ENCODE data around the gene CFL2.
"Not testable (repeated sequence)": the region's sequence is repeated elsewhere in the genome, so short reads cannot be mapped to it uniquely, and the experiment has no call there.

CFL2 gene

DNA sequence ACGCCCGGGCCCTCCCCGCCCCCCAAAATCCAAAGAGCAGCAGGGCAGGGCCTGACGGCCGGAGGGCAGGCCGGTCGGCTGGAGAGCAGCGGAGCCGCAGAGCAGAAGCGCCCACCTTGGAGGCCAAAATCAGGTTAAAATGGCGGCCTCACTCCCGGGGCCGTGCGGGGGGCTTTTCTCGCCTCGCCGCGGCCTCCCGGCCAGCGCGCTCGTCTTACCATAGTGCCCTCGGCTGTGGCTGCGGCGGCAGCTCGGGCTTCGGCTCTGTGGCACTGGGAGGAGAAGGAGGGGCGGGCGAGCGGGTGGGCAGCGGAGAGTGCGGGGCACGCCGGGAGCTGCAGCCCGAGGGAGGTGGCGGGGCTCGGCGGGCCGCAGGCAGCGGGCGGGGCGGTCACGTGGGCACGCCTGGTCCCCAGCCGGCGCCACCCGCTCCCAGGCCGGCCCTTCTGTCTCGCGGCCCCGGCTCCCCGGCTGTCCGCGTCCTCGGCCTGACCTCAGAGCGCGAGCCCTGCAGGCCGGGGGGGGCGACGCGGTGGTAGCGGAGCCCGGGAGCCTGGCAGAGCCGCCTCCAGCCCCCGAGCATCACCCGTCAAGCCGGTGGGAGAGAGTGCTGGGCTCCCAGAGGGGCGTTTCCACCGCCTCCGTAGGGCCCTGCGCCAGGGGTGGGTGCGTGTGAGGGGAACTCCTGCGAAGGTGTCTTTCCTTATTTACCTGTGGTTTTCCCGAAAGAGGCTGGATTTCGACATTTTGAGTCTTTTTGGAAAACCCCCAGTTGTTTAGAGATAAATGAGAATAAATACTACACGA, at the start of gene CFL2:
CFL2 (minus strand) TSS at position 274 of the 807 bp plus-strand sequence; CDS start at position 221, 53 bp downstream.
- peak; percentile 82 to 94 for DNase-seq

DNA sequence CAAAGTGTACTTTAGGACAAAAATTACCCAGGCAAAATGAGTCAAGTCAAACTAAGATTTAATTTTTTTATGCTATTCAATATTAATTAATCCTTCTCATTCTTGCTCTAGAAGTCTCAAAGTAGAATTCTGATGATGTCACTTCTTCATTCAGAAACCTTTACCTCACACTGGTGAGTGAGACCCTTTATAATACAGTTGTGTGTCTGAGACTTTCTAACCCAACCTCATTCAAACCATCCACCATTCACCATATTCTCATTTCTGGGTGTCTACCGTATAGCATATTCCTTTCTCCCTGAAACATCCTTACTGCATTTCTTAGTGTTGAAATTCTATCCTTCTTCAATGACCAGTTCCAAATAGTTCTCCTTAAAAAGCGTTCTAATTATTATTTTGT, 40.8 kb upstream of the CFL2 start:
- DNase-seq: no peak

DNA sequence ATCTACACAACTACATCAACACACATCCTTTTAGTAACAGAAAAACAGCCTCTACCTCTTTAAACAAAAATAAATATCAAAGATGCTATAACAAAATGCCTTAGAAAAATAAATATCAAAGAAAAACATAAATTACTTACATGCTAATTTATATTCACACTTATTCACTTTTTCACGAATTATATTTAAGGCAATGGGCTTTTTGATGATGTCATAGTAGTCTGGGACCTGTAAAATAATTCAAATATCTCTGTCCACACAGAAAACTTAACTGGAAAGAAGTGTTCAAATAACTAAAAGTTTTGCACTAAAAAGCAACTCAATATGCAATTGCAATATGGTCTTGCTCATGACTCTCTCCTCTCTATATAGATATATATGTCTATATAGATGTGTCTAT, 40.3 kb upstream of the CFL2 start:
- no peak for DNase-seq

DNA sequence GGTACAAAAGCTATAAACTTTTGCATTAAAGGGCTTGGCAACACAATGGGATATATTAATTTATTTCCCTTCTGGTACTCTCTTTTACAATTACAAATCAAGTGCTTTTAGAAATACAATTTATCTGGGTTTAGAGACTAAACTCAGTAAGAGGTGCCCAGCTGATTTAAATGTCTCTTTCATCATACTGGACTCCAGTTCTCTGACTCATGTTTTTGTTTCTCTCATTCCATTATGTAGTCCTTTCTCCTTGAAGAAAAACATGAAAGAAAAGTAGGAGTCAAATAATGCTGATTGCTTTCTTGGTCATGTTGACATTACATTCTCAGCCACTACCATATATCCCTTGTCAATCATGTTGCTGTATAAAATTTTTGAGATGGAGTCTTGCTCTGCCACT, 36.3 kb upstream of the CFL2 start:
- no peak for DNase-seq

DNA sequence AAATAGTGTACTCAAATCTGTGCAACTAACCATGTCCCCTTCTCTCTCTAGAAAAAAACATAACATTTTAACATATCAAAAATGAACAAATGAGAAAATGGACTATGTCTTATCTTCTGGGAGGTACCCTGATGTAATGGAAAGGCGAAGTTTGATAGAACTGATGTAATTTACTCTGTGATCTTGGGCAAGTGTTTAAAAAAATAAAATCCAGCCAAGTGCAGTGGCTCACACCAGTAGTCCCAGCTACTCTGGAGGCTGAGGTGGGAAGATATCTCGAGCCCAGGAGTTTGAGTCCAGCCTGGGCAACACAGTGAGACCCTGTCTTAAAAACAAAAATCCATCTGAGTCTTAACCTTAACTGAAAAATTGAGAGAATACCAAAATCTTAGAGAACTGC, 35.8 kb upstream of the CFL2 start:
- DNase-seq: no peak

DNA sequence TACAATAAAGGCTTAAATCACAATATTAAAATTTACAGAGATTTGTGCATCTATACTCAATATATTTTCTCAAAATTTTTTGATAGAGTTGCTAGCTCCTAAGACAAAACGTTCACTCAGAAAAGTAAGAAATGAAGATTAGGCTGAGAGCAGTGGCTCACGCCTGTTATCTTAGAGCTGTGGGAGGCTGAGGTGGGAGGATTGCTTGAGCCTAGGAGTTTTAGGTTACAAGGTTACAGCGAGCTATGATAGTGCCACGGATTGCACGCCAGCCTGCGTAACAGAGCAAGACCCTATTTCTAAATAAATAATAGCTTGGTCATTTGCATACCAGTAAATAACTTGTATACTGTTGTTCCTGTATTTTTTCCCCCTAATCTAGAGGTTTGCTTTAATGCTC, 35.0 kb upstream of the CFL2 start:
- DNase-seq: no peak

DNA sequence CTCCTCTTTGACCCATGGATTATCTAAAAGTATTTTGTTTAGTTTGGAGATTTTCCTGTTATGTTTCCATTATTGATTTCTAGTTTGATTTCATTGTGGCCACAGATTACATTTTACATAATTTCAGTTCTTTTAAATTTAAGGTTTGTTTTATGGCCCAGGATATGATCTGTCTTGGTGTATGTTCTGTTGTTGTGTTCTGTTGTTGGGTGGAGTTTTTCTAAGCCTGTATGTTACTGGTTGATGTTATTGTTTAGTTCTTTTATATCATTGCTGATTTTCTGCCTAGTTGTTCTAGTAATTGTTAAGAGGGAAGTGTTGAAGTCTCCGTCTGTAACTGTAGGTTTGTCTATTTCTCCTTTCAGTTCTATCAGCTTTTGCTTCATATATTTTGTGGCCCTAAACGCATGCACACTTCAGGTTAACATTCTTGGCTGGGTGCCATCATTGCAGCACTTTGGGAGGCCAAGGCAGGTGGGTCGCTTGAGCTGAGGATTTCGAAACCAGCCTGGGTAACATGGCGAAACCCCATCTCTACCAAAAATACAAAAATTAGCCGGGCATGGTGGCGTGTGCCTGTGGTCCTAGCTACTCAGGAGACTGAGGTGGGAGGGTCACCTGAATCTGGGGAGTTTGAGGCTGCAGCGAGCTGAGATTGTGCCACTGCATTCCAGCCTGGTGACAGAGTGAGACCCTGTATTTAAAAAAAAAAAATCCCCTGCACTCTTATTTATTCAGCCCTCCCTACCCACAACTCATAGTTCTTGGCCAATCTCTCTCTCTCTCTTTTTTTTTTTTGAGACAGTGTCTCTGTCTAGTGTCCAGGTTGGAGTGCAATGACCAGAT, 28.1 kb upstream of the CFL2 start:
- peak in 1 of 2 experiments; percentile 15 for DNase-seq

DNA sequence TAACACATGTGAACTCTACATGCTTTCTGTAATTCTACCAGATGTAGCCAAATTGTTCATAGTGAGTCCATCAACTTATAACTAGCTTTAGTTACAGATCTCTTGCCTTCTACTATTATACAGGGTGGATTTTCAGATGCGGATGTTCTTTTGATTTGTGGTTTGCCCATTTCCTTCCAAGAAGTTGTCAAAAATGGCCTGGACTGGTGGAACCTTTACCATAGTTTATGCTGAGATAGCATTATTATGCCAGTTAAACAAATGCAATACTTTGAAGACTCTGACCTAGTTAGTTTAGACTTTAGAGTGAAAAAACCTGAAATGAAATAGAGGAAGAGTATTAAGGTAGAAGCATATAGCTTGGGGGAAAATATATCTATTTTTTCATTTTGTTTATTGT, 27.4 kb upstream of the CFL2 start:
- no peak for DNase-seq

DNA sequence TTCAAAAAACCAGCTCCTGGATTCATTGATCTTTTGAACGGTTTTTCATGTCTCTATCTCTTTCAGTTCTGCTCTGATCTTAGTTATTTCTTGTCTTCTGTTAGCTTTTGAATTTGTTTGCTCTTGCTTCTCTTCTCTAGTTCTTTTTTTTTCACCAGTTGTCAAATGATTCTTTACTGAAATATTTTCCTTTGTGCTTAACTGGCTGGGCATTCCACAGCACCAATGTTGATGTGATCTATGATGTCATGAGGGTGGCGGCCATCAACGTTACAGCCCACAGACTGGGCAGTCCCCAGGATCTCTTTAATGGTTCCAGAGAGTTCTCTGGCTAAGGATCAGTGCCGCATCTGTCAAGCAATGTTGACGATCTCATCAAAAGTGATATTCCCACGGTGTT, 25.7 kb upstream of the CFL2 start:
- not testable (repeated sequence) for DNase-seq

DNA sequence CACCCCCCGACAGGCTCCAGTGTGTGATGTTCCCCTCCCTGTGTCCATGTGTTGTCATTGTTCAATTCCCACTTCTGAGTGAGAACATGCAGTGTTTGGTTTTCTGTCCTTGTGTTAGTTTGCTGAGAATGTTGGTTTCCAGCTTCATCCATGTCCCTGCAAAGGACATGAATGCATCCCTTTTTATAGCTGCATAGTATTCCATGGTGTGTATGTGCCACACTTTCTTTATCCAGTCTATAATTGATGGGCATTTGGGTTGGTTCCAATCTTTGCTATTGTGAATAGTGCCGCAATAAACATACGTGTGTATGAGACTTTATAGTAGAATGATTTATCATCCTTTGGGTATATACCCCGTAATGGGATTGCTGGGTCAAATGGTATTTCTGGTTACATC, 22.7 kb upstream of the CFL2 start:
- DNase-seq: not testable (repeated sequence)

DNA sequence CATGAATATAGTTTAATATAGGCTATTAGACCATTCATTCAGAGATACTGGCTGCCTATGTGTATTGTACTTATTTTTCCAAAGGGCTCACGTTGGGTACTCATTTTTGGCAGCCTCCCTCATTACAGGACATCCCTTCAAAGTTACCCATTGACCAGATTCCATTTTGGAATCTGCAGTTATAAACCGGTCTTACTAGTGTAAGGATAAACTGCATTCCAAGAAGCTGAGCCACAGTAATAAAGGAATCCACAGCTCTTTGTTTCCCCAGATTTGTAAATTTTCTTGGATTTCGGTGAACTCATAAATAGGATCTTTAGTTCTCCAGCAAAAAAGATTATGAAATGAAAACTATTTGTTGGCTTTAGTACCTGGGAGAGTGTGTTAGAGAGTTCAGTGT, 18.9 kb upstream of the CFL2 start:
- DNase-seq: no peak

DNA sequence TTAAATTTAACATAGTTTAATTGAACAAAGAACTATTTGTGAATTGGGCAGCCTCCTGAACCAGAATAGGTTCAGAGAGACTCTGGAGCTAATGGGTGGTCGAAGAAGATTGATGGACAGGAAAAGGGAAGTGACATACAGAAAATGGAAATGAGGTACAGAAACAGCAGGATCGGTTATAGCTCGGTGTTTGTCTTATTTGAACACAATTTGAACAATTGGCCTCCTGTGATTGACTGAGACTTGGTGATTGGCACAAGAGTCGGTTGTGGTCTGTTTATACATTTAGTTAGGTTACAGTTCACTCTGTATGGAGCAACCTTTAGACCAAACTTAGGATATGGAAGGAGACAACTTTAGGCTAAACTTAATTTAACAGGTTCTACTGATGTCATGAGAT, 18.4 kb upstream of the CFL2 start:
- DNase-seq: no peak

DNA sequence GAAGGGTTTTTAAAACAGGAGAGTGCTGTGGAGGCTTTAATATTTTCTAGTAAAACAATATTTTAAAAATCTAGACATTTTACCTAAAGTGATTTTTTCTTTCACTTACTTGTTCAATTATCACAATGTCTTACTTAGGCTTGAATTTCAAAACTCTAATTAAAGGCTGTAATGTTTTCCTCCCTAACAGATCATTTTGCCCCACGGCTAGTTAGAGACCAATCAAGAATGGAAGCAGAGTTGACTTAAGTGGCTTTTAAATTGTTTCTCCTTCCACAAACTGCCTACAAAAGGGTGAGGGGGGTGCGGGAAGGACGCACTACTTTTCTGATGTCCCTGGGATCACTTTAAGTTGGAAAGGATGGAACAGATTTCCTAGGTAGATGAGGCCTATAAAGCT, 9.5 kb upstream of the CFL2 start:
- DNase-seq: no peak

DNA sequence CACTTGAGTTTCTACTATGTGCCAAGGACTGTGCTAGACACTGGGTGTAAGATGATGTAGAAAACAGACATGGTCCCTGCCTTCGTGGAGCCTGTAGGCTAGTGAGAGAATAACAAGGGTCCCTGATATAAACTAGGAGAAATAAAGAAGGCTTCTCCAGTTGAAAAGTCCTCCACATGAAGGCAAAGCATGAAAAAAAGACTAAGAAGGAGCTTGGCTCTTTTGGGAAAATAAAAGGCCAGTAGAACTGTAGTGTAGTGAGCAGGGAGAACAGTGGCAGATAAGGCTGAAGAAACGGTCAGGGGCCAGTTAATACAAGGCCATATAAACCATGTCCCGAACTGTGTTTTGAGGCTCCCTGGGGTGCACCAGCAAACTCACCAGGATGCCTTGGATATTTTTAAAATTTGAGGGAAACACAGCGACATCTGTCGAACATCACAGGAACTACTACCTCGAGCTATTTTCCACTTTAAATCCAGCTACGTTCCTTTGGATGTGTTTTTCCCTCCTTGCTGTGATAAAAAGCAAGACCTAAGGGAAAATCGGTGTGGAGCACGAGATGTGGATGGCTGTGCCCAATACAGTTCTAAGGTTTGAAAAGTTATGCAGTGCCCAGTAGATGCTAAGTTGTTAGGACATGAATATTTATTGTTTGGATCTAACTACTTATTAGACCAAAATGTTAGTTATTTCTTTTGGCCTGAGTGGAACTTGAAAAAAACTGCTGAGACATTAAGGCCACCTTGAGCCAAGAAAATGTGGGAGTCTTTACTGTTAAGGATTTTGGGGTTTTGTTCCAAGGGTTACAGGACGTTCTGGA, 8.5 kb upstream of the CFL2 start:
- peak; percentile 18 to 27 for DNase-seq

DNA sequence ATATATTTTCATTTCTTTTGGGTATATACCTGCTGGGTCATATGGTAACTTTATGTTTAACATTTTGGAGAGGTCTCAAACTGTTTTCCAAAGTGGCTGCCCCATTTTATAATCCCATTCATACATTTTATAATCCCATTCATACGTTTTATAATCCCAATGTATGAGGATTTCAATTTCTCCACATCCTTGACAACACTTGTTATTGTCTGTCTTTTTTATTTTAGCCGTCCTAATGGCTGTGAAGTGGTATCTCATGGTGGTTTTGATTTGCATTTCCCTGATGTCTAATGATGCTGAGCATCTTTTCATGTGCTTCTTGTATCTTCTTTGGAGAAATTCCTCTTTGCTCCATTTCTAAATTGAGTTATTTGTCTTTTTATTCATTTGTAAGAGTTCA, 6.7 kb upstream of the CFL2 start:
- DNase-seq: no peak

DNA sequence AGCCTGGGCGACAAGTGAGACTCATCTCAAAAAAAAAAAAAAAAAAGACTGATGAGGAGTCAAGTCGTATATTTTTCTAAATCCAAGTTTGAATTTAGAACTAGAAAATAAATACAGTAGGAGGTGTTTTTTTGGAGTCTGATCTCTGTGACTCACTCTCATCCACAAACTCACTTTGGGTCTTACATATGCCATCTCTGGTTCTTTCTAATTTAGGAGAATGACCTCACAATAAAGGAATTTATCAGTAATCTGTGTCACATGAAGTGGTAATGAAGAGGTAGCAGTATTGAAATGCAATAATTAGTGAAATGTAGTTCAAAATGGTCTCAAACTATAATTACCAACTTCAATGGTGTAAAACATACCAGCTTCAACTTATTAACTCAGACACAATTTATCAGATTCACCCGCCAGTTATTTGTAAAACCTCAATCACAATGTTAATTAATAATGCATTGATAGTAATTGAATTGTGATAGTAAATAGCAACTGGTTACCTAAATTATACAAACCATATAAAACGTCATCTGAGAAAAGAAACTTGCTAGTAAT, 4.4 kb upstream of the CFL2 start:
- DNase-seq: no peak

DNA sequence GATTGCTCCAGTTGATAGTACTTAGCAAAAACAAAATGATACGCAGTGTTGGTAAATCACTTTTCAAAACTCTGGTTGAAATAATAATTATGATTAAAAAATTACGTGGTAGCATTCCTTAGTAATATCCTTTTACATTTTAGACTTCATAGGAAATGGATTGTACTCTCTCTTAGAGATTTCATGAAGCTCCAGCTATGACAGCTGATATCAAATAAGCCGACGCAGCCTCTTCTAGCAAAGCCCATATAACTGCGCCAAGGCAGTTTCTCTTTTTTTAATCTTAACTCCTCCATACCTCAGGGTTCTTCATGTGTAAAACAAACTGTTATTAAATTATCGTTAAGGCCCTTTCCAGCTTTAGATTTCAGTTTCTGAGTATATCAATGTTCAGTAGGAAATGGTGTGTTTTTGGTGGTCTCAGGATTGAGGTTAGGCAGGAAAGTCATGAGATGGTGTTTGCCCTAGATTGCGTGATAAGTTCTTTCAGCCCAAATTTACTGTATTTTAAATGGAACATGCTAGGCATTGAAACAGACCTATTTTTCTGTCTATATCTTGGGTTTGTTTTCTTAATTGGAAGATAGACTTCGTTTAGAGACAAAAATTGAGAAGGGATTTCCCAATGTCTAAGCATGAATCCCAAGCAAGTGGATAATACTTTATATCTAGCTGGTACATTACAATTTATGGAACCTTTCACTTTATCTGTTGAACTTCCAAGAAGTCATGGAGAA, 902 bp upstream of the CFL2 start:
- DNase-seq: no peak

DNA sequence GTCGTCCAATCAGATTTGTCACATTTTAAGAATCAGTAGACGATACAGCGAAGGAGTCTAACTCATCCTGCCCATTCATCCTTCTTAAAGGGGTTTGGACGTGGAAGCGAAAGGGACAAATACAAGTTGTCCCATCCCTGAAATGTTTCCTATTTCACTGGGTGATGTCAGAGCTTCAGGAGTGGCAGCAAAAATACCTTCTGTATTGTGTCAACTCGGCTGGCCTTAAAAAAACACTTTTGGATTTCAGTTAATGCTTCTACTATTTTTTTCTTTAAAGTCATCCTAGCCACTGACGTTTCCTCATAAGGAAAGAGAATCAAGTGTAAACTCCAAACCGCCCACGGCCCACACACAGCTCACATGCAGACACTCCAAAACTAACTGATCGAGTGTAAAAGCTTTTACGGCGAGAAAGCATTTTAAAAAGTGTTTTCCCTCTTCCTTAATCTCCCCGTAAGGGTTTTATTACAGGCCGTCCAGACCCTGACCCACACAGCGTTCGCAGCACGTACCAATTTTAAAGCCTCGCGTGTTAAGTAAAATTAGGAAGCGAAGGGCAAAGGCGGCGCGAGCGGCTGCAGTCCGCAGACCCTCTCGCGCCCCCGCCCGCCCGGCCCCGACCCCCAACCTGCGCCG, 593 bp downstream of the CFL2 start:
- peak in 1 of 2 experiments; percentile 35 for DNase-seq

DNA sequence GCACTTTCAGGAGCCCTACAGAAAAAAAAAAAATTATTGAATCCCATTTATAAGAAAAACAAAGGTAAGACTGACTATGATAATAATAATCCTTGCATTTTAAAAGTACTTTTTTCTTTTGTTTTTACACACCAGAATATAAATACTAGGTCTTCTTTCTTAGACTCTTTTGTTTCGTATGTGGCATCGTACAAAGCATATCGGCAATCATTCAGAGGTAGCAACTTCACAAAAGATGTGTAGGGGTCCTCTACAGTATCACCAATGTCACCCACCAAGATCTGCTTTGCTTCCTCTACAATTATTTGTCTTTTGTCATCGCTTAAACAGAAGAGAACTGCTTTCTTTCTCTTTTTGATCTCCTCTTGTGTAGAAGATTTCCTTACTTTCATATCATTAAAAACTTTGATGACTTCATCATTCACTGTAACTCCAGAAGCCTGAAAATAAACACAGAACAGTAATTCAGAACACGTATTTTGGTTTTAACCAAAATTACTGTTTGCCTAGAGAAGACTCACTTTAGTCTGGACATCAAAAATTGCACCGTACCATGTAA, 1.2 kb downstream of the CFL2 start:
- no peak for DNase-seq

DNA sequence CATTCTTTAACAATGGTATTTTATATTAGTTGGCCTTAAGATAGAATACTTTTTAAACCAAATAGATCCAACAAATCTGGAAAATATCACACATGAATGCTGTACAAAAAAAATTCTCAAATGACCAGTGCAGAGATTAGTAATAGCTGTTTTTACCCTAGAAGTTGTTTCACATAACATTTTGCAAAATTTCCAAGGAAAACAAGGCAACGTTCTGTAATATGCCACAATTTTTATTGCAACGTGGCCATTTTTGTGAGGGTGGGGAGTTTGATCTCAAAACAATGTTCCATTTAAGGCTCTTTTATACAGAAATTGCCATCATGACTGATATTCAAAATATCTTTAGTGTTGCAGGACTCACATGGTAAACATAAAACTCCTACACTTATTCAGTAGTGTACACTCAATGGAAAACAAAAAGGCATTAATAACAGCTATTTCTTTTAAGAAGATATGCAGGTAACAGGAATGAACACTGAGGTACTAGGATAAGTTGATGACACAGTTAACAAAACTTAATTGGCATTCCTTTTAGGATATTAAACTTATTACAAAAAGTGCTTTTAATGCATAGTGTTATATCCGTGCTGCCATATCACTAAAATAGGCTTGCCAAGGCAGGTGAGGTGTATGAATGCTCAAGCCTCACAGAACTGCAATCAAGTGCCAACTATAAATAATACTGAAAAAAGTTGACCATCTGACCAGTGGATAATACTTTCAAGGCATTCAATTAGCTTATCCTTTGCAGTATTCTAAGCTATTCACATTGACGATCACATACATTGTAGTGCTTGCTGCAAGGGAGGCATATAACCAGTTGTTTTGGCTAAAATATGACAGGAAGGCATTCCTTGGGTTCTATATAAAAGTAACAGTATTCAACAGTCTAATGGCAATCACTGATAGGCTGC, 2.3 kb downstream of the CFL2 start:
- no peak for DNase-seq

All from SHP77 (cell line).